ENCODE results near the gene CRYM.

CRYM gene

DNA sequence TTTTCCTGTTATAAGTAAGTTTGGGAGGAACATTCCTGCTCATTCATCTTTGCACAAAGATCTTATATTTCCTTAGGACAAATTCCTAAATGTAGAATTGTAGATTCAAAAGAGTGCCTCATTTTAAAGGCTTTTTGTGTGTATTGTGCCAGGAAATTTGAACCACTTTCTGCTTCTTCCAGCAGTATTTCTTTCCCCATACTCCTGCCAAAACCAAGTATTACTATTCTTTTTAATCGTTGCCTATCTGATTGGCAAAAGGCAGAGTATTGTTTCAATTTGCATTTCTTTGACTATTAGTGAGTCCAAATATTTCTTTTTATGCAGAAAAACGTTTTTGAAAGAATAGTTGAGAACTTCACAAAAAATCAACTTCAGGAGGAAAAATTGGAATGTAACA is 35.3 kb downstream of the CRYM start:
- DNase-seq: no peak

- no peak for DNase-seq
Observed at GRCh38 chr16:21239646-21240045, 38.4 kb downstream of the CRYM start.

- no peak for DNase-seq
Observed at GRCh38 chr16:21236831-21237230, 41.3 kb downstream of the CRYM start.

DNA sequence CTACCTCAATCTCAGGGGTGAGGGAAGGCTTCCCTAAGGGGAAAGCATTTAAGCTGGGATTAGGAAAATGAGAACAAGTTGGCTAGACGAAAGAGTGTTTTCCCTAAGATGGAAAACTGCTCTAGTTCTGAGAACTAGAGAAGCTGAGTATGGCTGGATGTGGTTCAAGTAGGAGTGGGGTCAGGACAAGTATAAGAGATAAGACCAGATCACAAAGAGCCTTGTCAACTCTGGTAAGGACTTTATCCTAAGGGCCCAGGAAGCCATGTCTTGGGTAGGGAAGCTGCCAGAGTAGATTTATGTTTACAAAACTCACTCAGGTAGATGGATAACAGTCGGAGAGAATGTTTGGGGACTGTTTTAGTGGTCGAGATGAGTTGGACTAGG is 42.9 kb downstream of the CRYM start:
- no peak for DNase-seq

DNA sequence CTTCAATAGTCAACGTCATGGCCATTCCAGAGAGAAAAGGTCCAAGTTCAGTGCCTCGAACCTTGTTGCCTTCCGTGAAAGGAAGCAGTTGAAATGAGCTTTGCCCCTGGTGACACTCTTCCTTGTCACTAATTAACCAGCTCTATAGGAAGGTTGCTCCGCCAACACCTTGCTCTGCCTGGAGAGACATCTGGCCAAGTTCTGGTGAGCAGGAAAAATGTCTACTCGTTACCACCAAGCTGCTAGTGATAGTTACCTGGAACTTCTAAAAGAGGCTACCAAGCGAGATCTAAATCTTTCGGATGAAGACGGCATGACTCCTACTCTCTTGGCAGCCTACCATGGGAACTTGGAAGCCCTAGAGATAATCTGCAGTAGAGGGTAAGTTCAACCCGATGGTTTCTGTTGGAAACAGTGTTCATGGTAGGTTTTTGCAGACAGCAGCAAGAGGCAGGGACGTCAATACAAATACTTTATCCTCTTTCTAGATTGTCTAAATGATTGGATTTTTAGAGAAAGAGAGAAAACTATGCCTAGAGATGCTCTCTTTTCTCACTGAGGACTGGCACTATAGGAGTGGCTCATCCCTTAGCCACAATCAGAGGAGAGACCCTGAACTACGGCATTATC is 44.5 kb downstream of the CRYM start, which contains the start of gene ANKS4B:
Gene ANKS4B, plus strand, starts transcription at position 179 of the 630 bp plus-strand sequence. Its CDS starts 39 bp downstream, at position 218.
- DNase-seq: no peak

DNA sequence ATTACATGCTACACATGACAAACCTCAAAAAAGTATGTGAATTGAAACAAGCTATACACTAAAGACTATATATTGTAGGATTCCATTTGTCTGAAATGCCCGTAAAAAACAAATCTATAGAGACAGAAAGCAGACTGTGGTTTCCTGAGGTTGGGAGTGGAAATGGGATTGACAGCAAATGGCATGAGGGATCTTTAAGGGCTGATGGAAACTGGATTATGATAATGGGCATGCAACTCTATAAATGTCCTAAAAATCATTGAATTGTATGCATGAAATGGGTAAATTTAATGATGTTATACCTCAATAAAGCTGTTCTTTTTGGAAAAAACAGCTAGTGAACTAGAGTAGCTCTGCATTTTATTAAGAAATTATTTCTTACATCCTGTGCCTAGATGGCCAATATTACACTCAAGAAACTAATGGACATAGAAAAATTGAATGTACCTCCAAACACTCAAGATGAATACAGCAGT is 45.0 kb downstream of the CRYM start:
- DNase-seq: no peak

GRCh38 chr16:21228361-21228872 is 49.7 kb downstream of the CRYM start:
- no peak for DNase-seq

DNA sequence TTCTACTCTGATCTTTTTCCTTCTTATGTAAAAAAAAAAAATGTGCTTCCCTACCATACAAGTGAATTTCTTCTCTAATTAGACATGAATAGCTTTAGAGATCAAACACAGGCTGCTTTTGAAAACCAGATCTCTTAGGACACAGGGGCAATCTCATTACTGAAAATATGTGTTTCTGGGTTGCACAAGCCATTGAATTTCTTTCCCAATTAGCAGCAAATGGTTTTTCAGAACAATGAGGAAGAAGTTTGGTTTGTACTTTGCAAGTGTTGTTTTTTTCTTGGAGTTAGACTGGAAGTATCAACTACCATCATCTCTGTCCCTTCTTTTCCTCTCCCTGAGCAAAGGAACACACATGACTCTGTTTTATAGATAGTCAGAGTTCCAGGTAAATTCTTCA is 50.2 kb downstream of the CRYM start:
- no peak for DNase-seq

DNA sequence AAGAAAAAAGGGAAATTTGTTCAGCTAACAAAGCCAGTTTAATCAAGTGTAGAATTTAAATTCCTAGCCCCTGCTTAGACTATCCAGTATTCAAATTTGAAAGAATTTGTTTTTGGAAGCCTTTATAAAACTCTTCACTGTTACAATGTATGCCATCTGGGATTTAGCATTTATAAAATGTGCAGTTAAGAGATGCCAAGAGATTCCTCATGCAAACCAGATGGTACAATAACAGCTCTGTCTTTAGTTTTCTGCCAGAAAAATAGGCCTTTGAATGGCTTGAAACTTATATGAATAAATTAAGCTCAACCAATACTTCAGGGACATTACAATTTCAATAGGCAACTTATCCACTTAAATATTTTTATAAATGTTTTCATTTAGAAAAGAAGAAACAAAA is 51.3 kb downstream of the CRYM start:
- no peak for DNase-seq

GRCh38 chr16:21224800-21225199 is 53.3 kb downstream of the CRYM start:
- no peak for DNase-seq

DNA sequence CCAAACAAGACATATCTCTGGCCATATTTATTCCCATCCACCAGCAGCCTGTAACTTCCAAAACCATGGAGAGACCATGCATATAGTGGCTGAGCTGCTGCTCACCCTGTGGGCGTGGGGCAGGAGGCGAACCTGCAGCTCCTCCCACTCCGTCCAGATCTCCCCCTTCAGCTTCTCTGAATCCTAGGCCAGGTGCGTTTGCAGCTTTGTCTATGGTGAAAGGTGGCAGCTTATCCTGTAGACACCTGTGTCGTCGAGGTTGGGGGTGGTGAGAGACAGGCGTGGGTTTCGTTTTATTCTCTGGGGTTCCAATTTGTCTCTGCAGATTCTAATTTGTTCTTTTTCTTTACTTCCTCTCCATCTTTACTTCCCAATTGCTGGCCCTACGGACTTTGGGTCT is 54.3 kb downstream of the CRYM start:
- no peak for DNase-seq

GRCh38 chr16:21222495-21223337 is 55.4 kb downstream of the CRYM start:
- no peak for DNase-seq

DNA sequence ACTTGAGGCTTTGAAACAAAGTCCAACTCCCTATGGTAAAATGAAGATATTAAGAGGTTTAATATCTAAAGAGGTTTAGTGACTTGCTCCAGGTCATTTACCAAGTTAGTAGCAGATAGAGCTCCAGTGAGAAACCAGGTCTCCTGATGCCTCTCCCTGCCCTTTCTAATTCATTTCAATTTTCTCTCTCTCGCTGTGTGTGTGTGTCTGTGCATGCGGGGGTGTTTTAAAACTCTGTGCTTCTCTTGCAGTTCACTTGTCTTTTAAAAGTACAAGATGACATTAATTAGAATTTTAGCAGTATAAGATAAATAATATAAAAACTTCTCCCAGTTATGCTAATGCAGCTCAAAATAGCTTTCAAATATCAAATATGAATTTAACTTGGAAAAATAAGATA is 58.5 kb downstream of the CRYM start:
- no peak for DNase-seq

DNA sequence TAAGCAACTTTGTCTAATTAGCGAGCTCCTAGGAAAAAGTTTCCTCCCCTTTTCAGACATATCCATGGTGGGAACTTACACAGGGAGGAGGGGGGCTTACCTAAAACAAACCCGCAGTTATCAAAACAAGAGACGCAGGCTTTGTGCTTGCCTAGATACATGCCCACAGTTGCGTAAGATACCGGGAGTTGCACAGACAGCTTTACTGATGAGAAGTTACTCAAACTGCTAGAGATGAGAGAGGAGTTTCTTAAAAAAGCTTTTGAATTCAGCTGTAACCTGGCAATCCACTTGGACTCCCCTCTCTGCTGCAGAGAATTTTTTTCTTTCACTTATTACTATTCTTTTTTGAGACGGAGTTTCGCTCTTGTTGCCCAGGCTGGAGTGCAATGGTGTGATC is 59.9 kb downstream of the CRYM start:
- DNase-seq: no peak

DNA sequence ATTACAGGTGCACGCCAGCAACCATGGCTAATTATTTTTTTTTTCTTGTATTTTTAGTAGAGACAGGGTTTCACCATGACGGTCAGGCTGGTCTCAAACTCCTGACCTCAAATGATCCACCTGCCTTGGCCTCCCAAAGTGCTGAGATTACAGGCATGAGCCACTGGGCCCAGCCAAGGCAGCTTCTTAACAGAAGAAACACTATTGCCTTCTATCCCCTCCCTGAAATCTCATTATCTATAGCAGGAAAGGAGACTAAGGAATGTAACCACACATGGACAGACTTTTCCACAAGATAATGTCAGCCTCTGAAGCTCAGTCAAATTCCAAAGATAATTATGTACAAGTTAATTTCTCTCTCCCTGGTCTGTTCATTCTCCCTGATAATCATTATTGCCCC is 61.0 kb downstream of the CRYM start:
- no peak for DNase-seq

DNA sequence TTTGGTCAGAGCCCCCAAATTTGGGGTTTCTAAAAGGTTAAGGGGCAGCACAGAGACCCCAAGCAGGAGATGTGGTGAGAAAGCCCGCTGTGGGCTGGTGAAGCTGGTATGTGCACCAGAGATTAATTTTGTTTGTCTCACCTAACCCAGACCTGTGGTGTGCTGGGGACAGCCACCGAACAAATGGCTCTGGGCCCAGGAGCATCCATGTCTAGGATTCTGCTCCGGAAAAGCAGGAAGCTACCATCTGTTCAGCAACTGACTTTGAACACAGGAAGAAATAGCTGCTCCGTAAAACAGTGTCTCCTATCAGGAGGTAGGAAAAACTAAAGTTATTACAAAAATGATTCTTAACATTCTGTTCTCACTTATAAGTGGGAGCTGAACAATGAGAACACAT is 64.0 kb downstream of the CRYM start:
- no peak for DNase-seq

GRCh38 chr16:21211486-21211885 is 66.6 kb downstream of the CRYM start, which contains the start of gene ZP2:
TSS of gene ZP2 (minus strand) at chr16:21211574. CDS start at chr16:21211547, 27 bp downstream.
- no peak for DNase-seq
